ENCODE data around the gene SLMAP.
"Not testable (repeated sequence)": the region's sequence is repeated elsewhere in the genome, so short reads cannot be mapped to it uniquely, and the experiment has no call there.

SLMAP gene

GRCh38 chr3:57832900-57833313, 76.8 kb downstream of the SLMAP start:
- no peak for DNase-seq

DNA sequence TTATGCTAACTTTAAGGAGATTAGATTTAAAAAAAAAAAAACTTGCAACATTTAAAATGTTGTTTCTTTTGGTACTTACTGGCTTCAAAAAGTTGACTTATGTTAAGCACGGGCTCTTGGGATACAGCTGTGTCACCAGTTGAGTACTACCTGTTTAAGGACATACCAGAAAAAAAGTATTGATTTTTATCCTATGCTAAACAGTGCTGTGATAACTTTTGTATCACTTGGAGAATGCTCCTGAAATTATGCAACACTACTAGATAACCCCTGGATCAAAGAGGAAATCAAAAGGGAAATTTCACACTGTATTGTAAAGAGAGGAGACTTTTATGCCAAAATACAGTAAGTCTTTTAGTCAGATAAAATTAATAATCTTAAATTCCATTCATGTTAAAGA, 77.7 kb downstream of the SLMAP start:
- no peak for DNase-seq

GRCh38 chr3:57837686-57838085, 81.6 kb downstream of the SLMAP start:
- DNase-seq, result no peak

DNA sequence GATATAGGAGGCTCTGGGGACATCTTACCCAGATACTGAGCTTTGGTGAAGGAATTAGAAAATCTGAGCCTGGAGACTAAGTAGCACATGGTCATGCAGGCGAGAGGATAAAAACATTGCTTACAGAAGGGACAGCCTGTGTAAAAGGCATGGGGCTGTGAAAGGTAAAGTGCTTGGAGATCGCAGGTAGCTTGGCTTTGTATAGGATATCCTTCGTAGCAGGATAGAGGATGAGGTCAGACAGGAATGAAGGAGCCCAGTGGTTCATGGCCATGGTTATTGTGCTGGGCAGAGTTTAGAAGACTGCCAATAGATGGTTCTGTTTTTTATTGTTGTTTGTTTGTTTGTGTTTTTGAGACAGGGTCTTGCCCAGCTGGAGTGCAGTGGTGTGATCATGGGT, 82.5 kb downstream of the SLMAP start:
- DNase-seq, result no peak

DNA sequence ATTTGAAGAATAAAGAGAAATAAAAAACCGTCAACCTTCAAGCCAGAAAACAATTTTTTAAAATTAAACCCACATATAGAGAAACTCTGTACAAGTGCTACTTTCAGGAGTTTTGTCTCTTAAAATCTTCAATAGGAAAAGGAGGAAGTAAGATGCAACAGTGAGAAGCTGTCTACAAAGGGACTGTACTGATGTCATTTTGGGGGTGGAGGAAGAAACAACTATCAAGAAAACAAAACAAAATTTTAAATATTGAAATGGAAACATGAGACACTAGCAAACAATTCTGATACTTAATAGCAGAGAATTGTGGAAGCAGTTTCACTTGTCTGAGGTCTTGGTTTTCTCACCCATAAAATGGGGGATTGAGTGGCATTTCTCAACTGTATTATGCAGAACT, 84.4 kb downstream of the SLMAP start:
- DNase-seq, result no peak

DNA sequence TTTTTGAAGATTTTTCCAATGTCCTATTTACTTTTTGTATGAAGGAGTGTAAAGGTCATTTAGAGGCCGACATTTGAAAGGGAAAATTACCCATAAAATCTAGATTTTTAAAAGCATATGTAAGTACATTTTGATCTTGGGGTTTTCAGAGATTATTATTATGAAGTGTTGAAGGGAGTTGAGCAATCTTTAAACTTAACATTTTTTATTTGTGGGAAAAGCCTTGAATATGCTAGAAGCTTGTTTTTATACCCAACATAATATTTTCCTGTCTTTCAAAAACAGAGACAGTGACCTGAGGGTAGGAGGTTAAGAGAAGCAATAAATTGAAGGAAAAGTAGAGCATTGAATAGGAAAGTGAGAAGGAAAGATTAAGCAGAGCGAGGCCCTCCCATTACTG, 85.7 kb downstream of the SLMAP start:
- no peak for DNase-seq

- DNase-seq, result no peak
These were observed 92.1 kb downstream of the SLMAP start for GRCh38 chr3:57848177-57848738.

DNA sequence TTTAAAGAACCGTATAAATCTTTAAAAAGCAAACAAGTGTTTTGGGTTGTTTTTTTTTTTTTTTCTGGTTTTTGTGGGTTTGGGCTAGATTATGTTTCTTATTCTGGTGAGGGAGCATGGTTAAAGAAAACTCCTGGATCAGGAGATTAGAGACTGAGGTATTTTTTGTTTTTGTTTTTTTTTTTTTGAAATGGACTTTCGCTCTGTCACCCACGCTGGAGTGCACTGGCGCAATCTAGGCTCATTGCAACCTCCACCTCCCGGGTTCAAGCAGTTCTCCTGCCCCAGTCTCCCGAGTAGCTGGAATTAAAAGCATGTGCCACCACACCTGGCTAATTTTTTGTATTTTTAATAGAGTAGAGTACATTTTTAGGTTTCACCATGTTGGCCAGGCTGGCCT, 95.2 kb downstream of the SLMAP start:
- DNase-seq, result no peak

GRCh38 chr3:57852896-57853295, 96.8 kb downstream of the SLMAP start:
- no peak for DNase-seq

DNA sequence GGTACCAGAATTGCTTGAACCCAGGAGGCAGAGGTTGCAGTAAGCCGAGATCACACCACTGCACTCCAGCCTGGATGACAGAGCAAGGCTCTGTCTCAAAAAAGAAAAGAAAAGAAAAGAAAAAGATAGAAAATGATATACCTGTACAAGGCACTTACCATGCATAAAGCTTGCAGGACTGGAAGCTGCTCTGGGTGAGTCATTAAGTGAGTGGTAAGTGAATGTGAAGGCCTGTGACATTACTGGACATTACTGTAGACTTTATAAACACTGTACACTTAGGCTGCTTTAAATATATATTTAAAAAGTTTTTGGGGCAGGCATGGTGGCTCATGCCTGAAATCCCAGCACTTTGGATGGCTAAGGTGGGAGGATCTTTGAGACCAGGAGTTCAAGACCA, 99.2 kb downstream of the SLMAP start:
- no peak for DNase-seq

- DNase-seq, result no peak
These were observed 99.8 kb downstream of the SLMAP start for GRCh38 chr3:57855943-57856342.

DNA sequence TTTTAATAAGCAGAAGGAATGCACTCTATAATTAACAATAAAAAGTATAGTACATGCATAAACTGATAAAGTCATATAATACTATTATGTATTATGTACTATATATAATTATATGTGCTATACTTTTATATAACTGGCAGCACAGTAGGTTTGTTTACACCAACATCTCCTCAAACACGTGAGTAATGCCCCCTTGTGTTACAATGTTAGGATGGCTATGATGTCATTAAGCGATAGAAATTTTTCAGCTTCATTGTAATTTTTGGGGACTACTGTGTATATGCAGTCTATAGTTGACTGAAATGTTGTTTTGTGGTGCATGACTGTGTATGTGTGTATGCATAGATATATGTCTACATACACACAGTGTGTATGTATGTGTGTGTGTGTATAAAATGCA, 100.6 kb downstream of the SLMAP start:
- DNase-seq, result no peak

DNA sequence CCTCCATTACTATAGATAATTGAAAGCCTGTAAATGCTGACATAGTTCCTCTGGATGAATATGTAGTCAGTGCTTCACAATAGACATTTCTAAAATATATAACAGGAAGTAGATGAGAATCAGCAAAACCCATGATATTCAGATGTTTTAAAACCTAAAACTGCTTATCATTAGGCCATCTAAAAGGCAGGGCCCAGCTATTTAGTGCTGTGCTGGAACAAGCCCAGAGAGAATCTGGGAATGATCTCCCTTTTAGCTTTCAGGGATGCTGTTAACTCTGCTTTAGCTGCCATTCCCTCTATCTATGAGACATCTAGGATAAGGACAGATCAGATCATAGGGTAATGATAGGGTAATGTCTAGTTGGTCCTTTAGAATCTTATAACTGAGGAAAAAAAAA, 106.8 kb downstream of the SLMAP start:
- DNase-seq, result no peak

GRCh38 chr3:57863380-57863779, 107.3 kb downstream of the SLMAP start:
- no peak for DNase-seq

GRCh38 chr3:57864853-57865252, 108.7 kb downstream of the SLMAP start:
- no peak for DNase-seq

DNA sequence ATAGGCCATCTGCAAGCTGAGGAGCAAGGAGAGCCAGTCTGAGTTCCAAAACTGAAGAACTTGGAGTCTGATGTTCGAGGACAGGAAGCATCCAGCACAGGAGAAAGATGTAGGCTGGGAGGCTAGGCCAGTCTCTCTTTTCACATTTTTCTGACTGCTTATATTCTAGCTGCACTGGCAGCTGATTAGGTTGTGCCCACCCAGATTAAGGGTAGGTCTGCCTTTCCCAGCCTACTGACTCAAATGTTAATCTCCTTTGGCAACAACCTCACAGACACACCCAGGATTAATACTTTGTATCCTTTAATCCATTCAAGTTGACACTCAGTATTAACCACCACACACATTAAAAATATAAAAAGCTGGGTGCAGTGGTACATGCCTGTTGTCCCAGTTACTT, 113.0 kb downstream of the SLMAP start:
- not testable (repeated sequence) for DNase-seq

- DNase-seq, result no peak
These were observed 116.5 kb downstream of the SLMAP start for GRCh38 chr3:57872606-57873005.

- DNase-seq, result no peak
These were observed 120.5 kb downstream of the SLMAP start for GRCh38 chr3:57876632-57877031.

- no peak for DNase-seq
These were observed 121.0 kb downstream of the SLMAP start for GRCh38 chr3:57877116-57877515.

- not testable (repeated sequence) for DNase-seq
These were observed 128.3 kb downstream of the SLMAP start for GRCh38 chr3:57884436-57884835.

- no peak for DNase-seq
These were observed 133.7 kb downstream of the SLMAP start for GRCh38 chr3:57889807-57890206.

DNA sequence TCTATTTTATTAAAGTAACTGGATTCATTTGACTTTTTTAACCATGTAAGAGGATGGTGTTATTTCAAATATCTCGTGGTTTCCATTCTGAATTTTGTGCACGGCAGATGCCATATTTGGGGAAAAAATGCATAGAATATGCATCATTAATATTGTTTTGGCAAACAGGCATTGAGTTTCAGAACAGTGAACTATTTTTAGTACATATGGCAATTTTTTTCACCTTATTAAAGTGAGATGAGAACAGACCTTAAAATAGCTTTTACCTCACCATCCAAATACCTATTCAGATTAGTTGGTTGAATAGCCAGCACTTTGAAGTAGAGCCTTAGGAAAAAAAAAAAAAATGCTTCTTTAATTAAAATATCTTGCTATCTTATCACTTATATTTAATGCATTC, 134.8 kb downstream of the SLMAP start:
- no peak for DNase-seq

GRCh38 chr3:57892423-57892822, 136.3 kb downstream of the SLMAP start:
- no peak for DNase-seq

- no peak for DNase-seq
These were observed 137.0 kb downstream of the SLMAP start for GRCh38 chr3:57893156-57893555.

DNA sequence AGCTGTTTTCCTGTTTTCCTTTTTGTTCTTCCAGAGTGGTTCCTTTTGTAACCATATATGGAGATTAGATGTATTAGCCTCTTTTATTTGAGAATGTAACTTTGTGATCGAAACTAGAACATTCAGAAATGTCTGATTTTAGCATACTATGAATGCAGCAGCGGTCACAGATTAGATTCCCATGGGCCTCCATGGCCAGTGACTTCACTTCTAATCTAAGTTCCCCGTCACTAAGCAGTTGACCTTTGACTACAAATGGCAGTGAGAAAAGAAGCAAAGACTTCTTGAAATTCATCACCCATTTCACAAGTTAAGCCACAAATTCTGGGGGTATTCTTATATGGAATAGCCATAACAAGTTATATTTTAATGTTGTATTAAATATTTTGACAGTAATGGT, 137.6 kb downstream of the SLMAP start:
- DNase-seq, result no peak

GRCh38 chr3:57896031-57896430, 139.9 kb downstream of the SLMAP start:
- DNase-seq, result peak; percentile 61

Data from femur (tissue), 1 donor.